Measurements from ENCODE around the gene PCDH12. TPM values are rescaled to one million over a fixed set of nuclear protein-coding genes. Genes with fewer than 3 reads are reported as not detected.

The PCDH12 gene
- total RNA-seq, result not detected
- polyA plus RNA-seq (2013, experiment 1 of 2), result 0.04 TPM
- polyA plus RNA-seq (2013, experiment 2 of 2), result 0.17 TPM
- long read RNA-seq, experiment 1, result 0 reads
- long read RNA-seq, experiment 2, result 0 reads
- long read RNA-seq, experiment 3, full-length matches to known transcripts, result 1 of 1 reads
- long read RNA-seq, experiment 3, partial matches to known transcripts, result 0 of 1 reads
- long read RNA-seq, experiment 3, other reads (novel, unspliced or antisense), result 0 of 1 reads
- long read RNA-seq, experiment 4, result 0 reads

DNA sequence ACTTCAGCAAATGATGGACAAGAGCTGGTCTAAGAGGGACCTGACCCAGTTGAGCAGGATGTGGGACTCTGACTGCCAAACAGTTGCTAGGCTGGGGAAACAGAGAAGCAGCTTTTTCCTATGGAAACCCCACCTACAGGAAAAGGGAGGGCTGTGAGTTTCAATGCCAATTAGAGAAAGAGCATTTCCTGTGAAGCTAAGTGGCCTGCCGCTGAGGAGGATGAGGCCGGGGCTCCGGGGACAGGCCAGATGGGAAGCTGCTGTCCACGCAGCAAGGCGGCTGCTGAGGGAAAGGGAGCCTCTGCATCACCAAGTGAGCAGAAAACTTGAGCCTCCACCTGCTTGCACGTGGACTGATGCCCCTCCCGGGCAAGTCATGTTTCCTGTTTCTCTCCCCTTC lies at the start of gene PCDH12:
Gene PCDH12 (minus strand): TSS at position 90 of the 400 bp plus-strand sequence. CDS start 351 bp downstream, outside the sequence.
- Mint-ChIP-seq H3K36me3 (ENCODE audit: low read depth) (no peaks in the 10 kb centered on the region), H3K27me3 (ENCODE audit: insufficient read depth) (peaks cover 3% of the 10 kb centered on the region), H3K4me3 (no peak within 1 kb of the TSS), H3K9me3 (no peaks in the 10 kb centered on the region), H3K27ac (no peak within 1 kb of the TSS), H3K4me1 (peaks cover 10% of the 10 kb centered on the region)
- H3K4me3 ChIP-seq (ENCODE audit: low read length), result no peak within 1 kb of the TSS
- H3K4me1 ChIP-seq (ENCODE audit: control insufficient read depth, insufficient read depth, low read length), result no peaks in the 10 kb centered on the region
- no peak within 1 kb of the TSS for H3K9ac ChIP-seq (ENCODE audit: extremely low read depth, low read length, poor library complexity, severe bottlenecking)
- 69 to 70% methylated on average over 6 to 7 of the region's 7 CpGs for WGBS, 2 experiments (ENCODE audit: insufficient coverage in 1 of 2, insufficient read length in 1 of 2)
- H3K36me3 ChIP-seq (ENCODE audit: control insufficient read depth, insufficient read depth, low read length), result no peaks in the 10 kb centered on the region
- no peak for DNase-seq
- H3K27ac ChIP-seq (ENCODE audit: low read depth, low read length), result no peak within 1 kb of the TSS
- no peaks in the 10 kb centered on the region for H3K9me3 ChIP-seq (ENCODE audit: control insufficient read depth, low read length)
- no peaks in the 10 kb centered on the region for H3K27me3 ChIP-seq (ENCODE audit: control insufficient read depth, insufficient read depth, low read length, poor library complexity, severe bottlenecking)
- TF ChIP-seq, protein P1, sequence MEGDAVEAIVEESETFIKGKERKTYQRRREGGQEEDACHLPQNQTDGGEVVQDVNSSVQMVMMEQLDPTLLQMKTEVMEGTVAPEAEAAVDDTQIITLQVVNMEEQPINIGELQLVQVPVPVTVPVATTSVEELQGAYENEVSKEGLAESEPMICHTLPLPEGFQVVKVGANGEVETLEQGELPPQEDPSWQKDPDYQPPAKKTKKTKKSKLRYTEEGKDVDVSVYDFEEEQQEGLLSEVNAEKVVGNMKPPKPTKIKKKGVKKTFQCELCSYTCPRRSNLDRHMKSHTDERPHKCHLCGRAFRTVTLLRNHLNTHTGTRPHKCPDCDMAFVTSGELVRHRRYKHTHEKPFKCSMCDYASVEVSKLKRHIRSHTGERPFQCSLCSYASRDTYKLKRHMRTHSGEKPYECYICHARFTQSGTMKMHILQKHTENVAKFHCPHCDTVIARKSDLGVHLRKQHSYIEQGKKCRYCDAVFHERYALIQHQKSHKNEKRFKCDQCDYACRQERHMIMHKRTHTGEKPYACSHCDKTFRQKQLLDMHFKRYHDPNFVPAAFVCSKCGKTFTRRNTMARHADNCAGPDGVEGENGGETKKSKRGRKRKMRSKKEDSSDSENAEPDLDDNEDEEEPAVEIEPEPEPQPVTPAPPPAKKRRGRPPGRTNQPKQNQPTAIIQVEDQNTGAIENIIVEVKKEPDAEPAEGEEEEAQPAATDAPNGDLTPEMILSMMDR (conservative IDR thresholded peaks at IDR 0.05), result no peak

DNA sequence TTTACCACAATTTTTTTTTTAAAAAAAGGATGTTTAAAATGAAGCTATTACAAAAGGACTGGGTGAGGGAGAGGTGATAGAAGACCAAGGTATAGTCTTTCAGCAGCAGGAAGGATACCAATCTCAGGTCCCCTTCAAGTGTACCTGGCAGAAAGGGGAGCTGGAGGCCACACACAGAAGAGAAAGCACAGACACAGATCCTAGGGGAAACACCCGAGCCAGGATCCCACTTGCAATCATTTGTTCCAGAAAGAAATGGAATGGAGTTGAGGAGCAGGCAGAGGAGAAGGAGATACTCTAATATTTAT lies 49.2 kb upstream of the PCDH12 start:
- Histone ChIP-seq H3K9ac (ENCODE audit: extremely low read depth, low read length, poor library complexity, severe bottlenecking) (no peak overlapping the region), H3K4me3 (ENCODE audit: low read length) (no peak overlapping the region), H3K9me3 (ENCODE audit: control insufficient read depth, low read length) (no peaks in the 10 kb centered on the region), H3K4me1 (ENCODE audit: control insufficient read depth, insufficient read depth, low read length) (no peaks in the 10 kb centered on the region), H3K27ac (ENCODE audit: low read depth, low read length) (no peak overlapping the region), H3K36me3 (ENCODE audit: control insufficient read depth, insufficient read depth, low read length) (peaks cover 58% of the 10 kb centered on the region), H3K27me3 (ENCODE audit: control insufficient read depth, insufficient read depth, low read length, poor library complexity, severe bottlenecking) (no peaks in the 10 kb centered on the region)
- TF ChIP-seq, protein P1 (conservative IDR thresholded peaks at IDR 0.05), result no peak
- DNase-seq, result no peak
- no peaks in the 10 kb centered on the region for H3K9me3 Mint-ChIP-seq
- H3K4me3 Mint-ChIP-seq, result no peak overlapping the region
- H3K36me3 Mint-ChIP-seq (ENCODE audit: low read depth), result peaks cover 73% of the 10 kb centered on the region
- 93 to 100% methylated on average over 1 of the region's 1 CpG for WGBS, 2 experiments (ENCODE audit: insufficient coverage in 1 of 2, insufficient read length in 1 of 2)
- no peaks in the 10 kb centered on the region for H3K4me1 Mint-ChIP-seq
- H3K27ac Mint-ChIP-seq, result no peak overlapping the region
- H3K27me3 Mint-ChIP-seq (ENCODE audit: insufficient read depth), result no peaks in the 10 kb centered on the region

DNA sequence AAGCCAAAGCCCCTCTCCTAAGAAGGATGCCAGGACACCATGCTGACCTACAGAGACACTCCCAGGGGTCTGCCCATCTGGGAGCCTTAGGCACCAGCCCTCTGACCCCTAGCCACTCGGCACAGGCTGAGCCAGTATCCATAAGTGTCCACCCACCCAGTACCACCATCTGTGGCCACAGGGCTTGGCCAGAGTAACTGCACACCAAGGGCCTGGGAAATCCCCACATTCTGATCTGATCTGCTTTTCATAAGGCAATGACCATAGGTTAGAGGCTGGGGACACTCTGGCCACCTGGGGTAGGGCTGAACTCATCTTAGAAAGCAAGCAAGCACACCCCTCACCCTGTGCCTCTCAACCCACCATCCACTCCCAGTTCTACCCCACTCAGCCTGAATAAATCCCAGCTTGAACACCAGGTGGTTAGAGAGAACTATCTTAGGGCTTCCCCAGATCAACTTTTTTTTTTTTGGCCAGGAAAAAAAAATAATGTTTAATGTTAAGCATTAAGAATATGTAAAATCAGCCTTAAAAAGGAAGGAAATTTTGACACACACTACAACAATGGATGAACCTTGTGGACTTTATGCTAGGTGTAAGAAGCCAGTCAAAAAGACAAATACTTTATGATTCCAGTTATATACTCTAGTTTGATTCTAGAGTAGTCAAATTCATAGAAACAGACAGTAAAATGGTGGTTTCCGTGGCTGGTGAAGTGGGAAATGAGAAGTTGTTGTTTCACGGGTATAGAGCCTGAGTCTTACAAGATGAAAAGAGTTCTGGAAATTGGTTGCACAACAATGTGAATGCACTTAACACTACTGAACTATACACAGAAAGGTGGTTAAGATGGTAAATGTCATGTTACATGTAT lies 48.6 kb upstream of the PCDH12 start:
- Histone ChIP-seq H3K4me1 (ENCODE audit: control insufficient read depth, insufficient read depth, low read length) (no peaks in the 10 kb centered on the region), H3K27ac (ENCODE audit: low read depth, low read length) (no peak overlapping the region), H3K4me3 (ENCODE audit: low read length) (no peak overlapping the region), H3K36me3 (ENCODE audit: control insufficient read depth, insufficient read depth, low read length) (peaks cover 63% of the 10 kb centered on the region), H3K9ac (ENCODE audit: extremely low read depth, low read length, poor library complexity, severe bottlenecking) (no peak overlapping the region), H3K9me3 (ENCODE audit: control insufficient read depth, low read length) (no peaks in the 10 kb centered on the region), H3K27me3 (ENCODE audit: control insufficient read depth, insufficient read depth, low read length, poor library complexity, severe bottlenecking) (no peaks in the 10 kb centered on the region)
- Mint-ChIP-seq H3K9me3 (no peaks in the 10 kb centered on the region), H3K27me3 (ENCODE audit: insufficient read depth) (no peaks in the 10 kb centered on the region), H3K27ac (no peak overlapping the region), H3K4me3 (no peak overlapping the region), H3K4me1 (no peaks in the 10 kb centered on the region), H3K36me3 (ENCODE audit: low read depth) (peaks cover 79% of the 10 kb centered on the region)
- TF ChIP-seq, protein P1 (conservative IDR thresholded peaks at IDR 0.05), result no peak
- 95 to 100% methylated on average over 1 to 3 of the region's 3 CpGs for WGBS, 2 experiments (ENCODE audit: insufficient coverage in 1 of 2, insufficient read length in 1 of 2)
- DNase-seq, result no peak
